SH-SY5Y (cell line): ENCODE results near the gene FAM131C.

Experiments
- GATA2 ChIP-seq: IDR thresholded peaks from 2 replicates; pipeline ENCODE4 v1.6.1; 2011; ENCODE audit warnings: mild to moderate bottlenecking, low read depth, low read length
- GATA3 ChIP-seq: IDR thresholded peaks from 2 replicates; pipeline ENCODE4 v1.6.1; 2011; ENCODE audit warnings: low read depth, mild to moderate bottlenecking, low read length, moderate library complexity

- no peak for TF ChIP-seq GATA3
- no peak for TF ChIP-seq GATA2
Observed at GRCh38 chr1:16076031-16076864, 2.8 kb upstream of the FAM131C start.
